PC-9 (cell line): ENCODE data around the gene CLVS2. TPM values are rescaled to one million over a fixed set of nuclear protein-coding genes. Genes with fewer than 3 reads are reported as not detected.

Source experiments
- BruUV-seq: library from RNA; stranded (reverse); fragments of 400-500 nt; replicated peaks from 2 replicates; lab custom pipeline; 2021; lab: Mats Ljungman, UMichigan
- CTCF ChIA-PET: fragments of 300-600 bp; sonication (Branson Sonifier 250); formaldehyde crosslinking; loops from one replicate; lab custom pipeline; 2022; ENCODE audit warnings: antibody characterized with exemption; lab: Charles Lee
- POLR2A ChIA-PET: fragments of 300-600 bp; sonication (Branson Sonifier 250); formaldehyde crosslinking; loops from one replicate; lab custom pipeline; 2022; ENCODE audit warnings: antibody characterized with exemption; ENCODE audit not compliant: unreplicated experiment; lab: Charles Lee
- DNase-seq, 2 experiments: peaks; one replicate each; pipeline versions ENCODE4 v3.0.0 to v3.0.0-alpha.2; 2015 to 2022; ENCODE audit warnings: mixed read lengths in 1 of 2
- H2AFZ ChIP-seq: fragments of 200-600 bp; sonication (generic); 2 replicates; pipeline ENCODE4 v1.8.1; 2017; ENCODE audit warnings: antibody characterized with exemption
- H3F3A ChIP-seq: fragments of 200-600 bp; sonication (generic); 2 replicates; pipeline ENCODE4 v1.8.1; 2017; ENCODE audit warnings: antibody characterized with exemption, mild to moderate bottlenecking, low read depth; ENCODE audit not compliant: insufficient read depth
- H3K27ac ChIP-seq: fragments of 200-600 bp; sonication (generic); 2 replicates; pipeline ENCODE4 v1.6.1; 2016; ENCODE audit warnings: mixed run types
- H3K27me3 ChIP-seq: fragments of 200-600 bp; sonication (generic); 2 replicates; pipeline ENCODE4 v1.6.1; 2016; ENCODE audit warnings: low read depth, mixed run types; ENCODE audit not compliant: insufficient read depth
- H3K36me3 ChIP-seq: fragments of 200-600 bp; sonication (generic); 2 replicates; pipeline ENCODE4 v1.6.1; 2016; ENCODE audit warnings: low read depth, mixed run types
- H3K4me1 ChIP-seq: fragments of 200-600 bp; sonication (generic); replicated peaks from 2 replicates; pipeline ENCODE4 v1.6.1; 2016; ENCODE audit warnings: mixed run types; ENCODE audit not compliant: insufficient read depth
- H3K4me2 ChIP-seq: fragments of 200-600 bp; sonication (generic); 2 replicates; pipeline ENCODE4 v1.6.1; 2017; ENCODE audit warnings: mixed run types
- H3K4me3 ChIP-seq: fragments of 200-600 bp; sonication (generic); 2 replicates; pipeline ENCODE4 v1.6.1; 2016; ENCODE audit warnings: mixed run types
- H3K79me2 ChIP-seq: fragments of 200-600 bp; sonication (generic); 2 replicates; pipeline ENCODE4 v1.6.1; 2017; ENCODE audit warnings: low read depth, mixed run types
- H3K9me2 ChIP-seq: fragments of 200-600 bp; sonication (generic); 2 replicates; pipeline ENCODE4 v1.8.1; 2017; ENCODE audit warnings: mild to moderate bottlenecking; ENCODE audit not compliant: insufficient read depth
- H3K9me3 ChIP-seq: fragments of 200-600 bp; sonication (generic); 2 replicates; pipeline ENCODE4 v1.8.1; 2016; ENCODE audit warnings: low read depth; ENCODE audit not compliant: insufficient read depth
- H4K20me1 ChIP-seq: fragments of 200-600 bp; sonication (generic); 2 replicates; pipeline ENCODE4 v1.8.1; 2017; ENCODE audit not compliant: insufficient read depth
- EZH2 ChIP-seq: fragments of 200-600 bp; sonication (generic); IDR thresholded peaks from 2 replicates; pipeline ENCODE4 v1.8.0; 2017; ENCODE audit warnings: antibody characterized with exemption, low read depth
- intact Hi-C: fragments of 100-400 bp; cut with micrococcal nuclease; formaldehyde crosslinking; loops from one replicate; pipeline ENCODE4 v1.10.0; 2022; ENCODE audit not compliant: unreplicated experiment
- total RNA-seq: library from RNA; stranded (reverse); gene quantifications from 2 replicates; pipeline ENCODE4 v1.2.3, GENCODE V29; 2021
- TF ChIP-seq, protein P1 (sequence below): fragments of 200-600 bp; sonication (generic); conservative IDR thresholded peaks from 2 replicates; pipeline ENCODE4 v1.6.1; 2017; ENCODE audit warnings: mixed run types, antibody characterized with exemption, mild to moderate bottlenecking, moderate library complexity

Gene CLVS2
- total RNA-seq, 1 experiment from 2014 or later, result not detected

GRCh38 chr6:122956376-122956775 is 39.7 kb upstream of the CLVS2 start:
- no peaks in the 10 kb centered on the region for H3K36me3 ChIP-seq
- ChIA-PET POLR2A (no interaction called here), CTCF (no interaction called here)
- no peaks in the 10 kb centered on the region for H3F3A ChIP-seq
- no peak overlapping the region for H3K4me2 ChIP-seq
- no peaks in the 10 kb centered on the region for H3K9me2 ChIP-seq
- no peaks in the 10 kb centered on the region for H3K4me1 ChIP-seq
- H3K79me2 ChIP-seq, result no peaks in the 10 kb centered on the region
- DNase-seq, result no peak
- intact Hi-C loops, result no loop called here
- TF ChIP-seq, protein P1, sequence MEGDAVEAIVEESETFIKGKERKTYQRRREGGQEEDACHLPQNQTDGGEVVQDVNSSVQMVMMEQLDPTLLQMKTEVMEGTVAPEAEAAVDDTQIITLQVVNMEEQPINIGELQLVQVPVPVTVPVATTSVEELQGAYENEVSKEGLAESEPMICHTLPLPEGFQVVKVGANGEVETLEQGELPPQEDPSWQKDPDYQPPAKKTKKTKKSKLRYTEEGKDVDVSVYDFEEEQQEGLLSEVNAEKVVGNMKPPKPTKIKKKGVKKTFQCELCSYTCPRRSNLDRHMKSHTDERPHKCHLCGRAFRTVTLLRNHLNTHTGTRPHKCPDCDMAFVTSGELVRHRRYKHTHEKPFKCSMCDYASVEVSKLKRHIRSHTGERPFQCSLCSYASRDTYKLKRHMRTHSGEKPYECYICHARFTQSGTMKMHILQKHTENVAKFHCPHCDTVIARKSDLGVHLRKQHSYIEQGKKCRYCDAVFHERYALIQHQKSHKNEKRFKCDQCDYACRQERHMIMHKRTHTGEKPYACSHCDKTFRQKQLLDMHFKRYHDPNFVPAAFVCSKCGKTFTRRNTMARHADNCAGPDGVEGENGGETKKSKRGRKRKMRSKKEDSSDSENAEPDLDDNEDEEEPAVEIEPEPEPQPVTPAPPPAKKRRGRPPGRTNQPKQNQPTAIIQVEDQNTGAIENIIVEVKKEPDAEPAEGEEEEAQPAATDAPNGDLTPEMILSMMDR, result no peak
- no peak for TF ChIP-seq EZH2
- no peak overlapping the region for H3K4me3 ChIP-seq
- peaks cover 3% of the 10 kb centered on the region; the same call in 1 of the 2 replicates for H3K9me3 ChIP-seq
- no peaks in the 10 kb centered on the region for H3K27me3 ChIP-seq
- BruUV-seq, result no TSS peak
- no peak overlapping the region for H3K27ac ChIP-seq
- no peak overlapping the region for H2AFZ ChIP-seq
- no peaks in the 10 kb centered on the region for H4K20me1 ChIP-seq

GRCh38 chr6:122962000-122962624 is 33.9 kb upstream of the CLVS2 start:
- Histone ChIP-seq H3K9me2 (0 out of 2 replicates have a peak, but pooled peaks cover 3% of the 10 kb centered on the region), H3K4me1 (no peaks in the 10 kb centered on the region), H3K27ac (no peak overlapping the region), H3K36me3 (no peaks in the 10 kb centered on the region), H2AFZ (no peak overlapping the region), H3K79me2 (no peaks in the 10 kb centered on the region), H3K4me2 (no peak overlapping the region), H3K9me3 (0 out of 2 replicates have a peak, but pooled peaks cover 3% of the 10 kb centered on the region), H4K20me1 (no peaks in the 10 kb centered on the region), H3K4me3 (no peak overlapping the region), H3K27me3 (no peaks in the 10 kb centered on the region), H3F3A (no peaks in the 10 kb centered on the region)
- no TSS peak for BruUV-seq
- ChIA-PET POLR2A (no interaction called here), CTCF (no interaction called here)
- DNase-seq, result no peak
- intact Hi-C loops, result no loop called here
- TF ChIP-seq, protein P1, result no peak
- TF ChIP-seq EZH2, result no peak

DNA sequence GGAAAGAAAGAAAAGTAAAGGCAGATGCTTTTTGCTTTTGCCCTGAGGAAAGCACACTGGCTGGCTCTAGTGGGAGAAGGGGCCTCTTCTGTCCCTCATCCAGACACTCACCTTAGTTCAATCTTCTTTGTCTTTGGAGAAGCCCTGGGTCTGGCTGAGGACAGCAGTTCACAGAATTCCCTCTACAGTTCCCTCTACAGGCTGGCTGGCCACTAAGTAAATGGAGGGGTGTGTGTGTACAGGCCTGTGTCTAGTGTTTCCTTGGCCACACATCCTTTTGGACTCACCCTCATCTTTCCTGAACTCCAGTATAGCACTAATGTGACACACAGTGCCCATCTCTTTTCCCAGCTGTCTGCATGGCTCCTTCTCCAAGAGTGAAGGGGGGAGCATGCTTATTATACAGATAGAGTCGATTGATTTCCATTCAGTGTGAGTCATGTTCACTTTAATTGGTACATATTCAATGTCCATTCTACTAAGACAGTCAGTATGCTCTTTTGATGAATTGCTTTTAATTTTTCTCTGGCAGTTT is 26.0 kb upstream of the CLVS2 start:
- Histone ChIP-seq H3K4me3 (no peak overlapping the region), H3K4me2 (no peak overlapping the region), H3K9me3 (no peaks in the 10 kb centered on the region), H4K20me1 (no peaks in the 10 kb centered on the region), H3K9me2 (0 out of 2 replicates have a peak, but pooled peaks cover 3% of the 10 kb centered on the region), H2AFZ (no peak overlapping the region), H3F3A (no peaks in the 10 kb centered on the region), H3K27ac (no peak overlapping the region), H3K4me1 (no peaks in the 10 kb centered on the region), H3K27me3 (no peaks in the 10 kb centered on the region), H3K79me2 (no peaks in the 10 kb centered on the region), H3K36me3 (no peaks in the 10 kb centered on the region)
- CTCF ChIA-PET, result no interaction called here
- no peak for TF ChIP-seq EZH2
- TF ChIP-seq, protein P1, result no peak
- DNase-seq, result no peak
- BruUV-seq, result no TSS peak
- POLR2A ChIA-PET, result no interaction called here
- intact Hi-C loops, result no loop called here
